GM21825 (cell line): Measurements from ENCODE around the gene UNC5B.

Source experiments
- ATAC-seq: cut with Tn5 transposase; IDR thresholded peaks from one replicate; pipeline ENCODE4 v1.9.1; 2021; ENCODE audit warnings: mild to moderate bottlenecking, moderate library complexity; ENCODE audit not compliant: unreplicated experiment

The UNC5B gene

GRCh38 chr10:71221586-71222202 is 9.3 kb downstream of the UNC5B start:
- ATAC-seq: no peak

- no peak for ATAC-seq
These were observed 10.4 kb downstream of the UNC5B start for GRCh38 chr10:71222601-71223346.

DNA sequence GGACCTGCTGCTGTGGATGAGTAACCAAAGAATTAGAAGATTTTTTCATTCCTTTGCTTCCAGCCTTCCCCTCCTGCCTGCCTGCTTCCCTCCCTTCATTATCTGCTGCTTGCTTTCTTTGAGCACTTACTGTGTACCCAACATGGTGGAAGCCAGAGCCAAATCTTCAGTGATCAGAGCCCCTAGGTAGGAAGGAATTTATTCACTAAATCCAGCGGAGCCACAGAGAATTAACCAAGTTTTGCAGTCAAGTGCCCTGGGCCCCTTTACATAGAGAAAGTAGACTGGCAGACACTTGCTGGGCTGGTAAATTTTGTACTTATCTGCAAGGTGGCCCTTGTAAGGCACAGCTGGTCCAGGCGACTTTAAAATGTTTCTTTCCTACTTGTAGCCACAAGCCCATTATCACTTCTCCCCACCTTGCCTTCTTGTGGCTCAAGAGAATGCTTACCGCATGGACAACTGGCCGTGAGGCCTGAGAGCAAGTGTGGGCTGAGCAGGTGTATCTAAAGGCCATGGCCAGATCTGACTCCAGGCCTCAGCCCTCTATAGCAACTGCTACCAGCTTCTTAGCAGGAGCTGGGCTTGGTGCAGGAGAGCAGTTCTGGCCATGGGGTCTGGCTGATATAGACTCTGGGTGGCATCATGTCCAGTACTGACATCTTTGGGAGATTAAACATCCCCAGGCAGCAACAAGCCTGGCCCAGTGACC is 11.1 kb downstream of the UNC5B start:
- ATAC-seq: no peak

GRCh38 chr10:71225291-71226058 is 13.1 kb downstream of the UNC5B start:
- no peak for ATAC-seq

DNA sequence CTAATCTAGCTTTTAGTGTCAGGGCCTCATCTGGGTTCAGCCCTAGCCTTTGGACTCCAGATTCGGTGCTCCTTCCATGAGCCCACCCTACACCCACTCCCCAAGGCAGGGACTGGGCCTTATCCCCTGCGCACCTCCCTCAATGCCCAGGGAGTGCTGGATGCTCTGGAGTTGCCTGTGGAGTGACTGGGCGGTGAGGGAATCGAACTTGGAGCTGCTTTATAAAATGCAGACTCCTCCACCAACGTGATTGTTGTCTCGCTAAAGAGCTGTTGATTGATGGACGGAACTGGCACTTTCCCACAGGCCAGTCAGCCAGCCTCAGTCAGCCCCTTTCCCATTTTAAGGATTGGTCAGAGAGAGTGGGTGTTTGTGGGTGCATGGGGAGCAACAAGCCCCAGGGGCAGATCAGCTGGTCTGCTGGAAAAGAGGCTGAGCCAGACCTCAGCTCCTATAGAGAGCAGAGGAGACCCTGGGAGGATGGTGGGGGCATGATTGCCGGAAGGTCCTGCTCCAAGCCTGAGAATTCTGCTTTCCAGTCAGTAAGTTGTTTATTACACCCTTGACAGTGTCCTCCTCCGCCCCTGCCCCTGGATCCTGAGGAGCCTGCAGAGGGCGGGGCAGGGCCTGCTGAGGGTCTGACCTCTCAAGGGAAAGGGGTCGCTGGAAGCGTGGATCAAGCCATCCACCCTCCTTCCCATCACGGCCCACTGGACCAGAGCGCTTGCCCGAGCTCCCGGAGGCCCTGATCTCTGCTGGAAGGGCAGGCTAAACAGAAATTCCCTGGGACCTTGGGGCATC is 16.7 kb downstream of the UNC5B start:
- no peak for ATAC-seq

DNA sequence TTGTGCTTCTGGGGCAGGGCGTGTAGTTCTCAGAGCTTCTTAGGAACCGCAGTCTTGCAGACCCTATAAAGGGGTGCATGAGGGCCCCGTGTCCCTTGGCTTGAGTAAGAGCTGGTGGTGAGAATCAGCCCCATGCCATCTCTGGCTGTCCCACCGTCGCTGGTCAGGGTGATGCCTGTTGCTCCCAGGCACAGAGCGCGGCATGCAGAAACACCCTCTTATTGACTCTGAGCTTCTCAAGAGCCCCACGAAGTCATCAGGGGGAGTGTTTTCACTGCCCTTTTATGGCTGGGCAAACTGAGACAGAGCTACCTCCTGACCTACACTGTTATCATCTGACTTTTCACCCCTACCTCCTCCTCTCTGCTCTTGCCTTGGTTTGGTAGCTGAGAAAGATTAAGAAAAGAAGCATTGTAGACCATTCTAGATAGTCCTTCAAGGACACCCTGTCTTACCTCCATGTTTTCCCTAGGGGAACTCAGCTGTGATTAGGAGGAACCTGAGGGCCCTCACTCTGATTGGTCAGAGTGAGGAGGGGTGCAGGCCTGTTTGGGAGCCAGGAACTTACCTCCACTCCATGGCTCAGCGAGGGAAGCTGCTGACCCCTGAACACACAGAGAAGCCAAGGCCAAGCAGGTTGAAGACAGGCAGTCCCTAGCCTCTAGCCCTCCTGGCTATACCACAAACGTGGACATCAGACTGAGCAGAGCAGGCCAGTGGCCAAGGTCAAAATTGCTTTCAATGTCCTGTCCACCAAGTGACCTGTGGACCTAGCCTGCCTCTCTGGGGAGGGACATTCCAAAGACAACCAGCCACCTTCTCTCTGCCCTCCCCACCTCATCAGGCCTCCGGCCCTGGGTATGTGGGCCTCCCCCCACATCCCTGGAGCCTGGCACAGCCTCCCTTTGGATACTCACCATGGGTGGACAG is 17.6 kb downstream of the UNC5B start:
- ATAC-seq: no peak

GRCh38 chr10:71230656-71231025 is 18.3 kb downstream of the UNC5B start:
- ATAC-seq: no peak

GRCh38 chr10:71231206-71231605 is 18.8 kb downstream of the UNC5B start:
- no peak for ATAC-seq

DNA sequence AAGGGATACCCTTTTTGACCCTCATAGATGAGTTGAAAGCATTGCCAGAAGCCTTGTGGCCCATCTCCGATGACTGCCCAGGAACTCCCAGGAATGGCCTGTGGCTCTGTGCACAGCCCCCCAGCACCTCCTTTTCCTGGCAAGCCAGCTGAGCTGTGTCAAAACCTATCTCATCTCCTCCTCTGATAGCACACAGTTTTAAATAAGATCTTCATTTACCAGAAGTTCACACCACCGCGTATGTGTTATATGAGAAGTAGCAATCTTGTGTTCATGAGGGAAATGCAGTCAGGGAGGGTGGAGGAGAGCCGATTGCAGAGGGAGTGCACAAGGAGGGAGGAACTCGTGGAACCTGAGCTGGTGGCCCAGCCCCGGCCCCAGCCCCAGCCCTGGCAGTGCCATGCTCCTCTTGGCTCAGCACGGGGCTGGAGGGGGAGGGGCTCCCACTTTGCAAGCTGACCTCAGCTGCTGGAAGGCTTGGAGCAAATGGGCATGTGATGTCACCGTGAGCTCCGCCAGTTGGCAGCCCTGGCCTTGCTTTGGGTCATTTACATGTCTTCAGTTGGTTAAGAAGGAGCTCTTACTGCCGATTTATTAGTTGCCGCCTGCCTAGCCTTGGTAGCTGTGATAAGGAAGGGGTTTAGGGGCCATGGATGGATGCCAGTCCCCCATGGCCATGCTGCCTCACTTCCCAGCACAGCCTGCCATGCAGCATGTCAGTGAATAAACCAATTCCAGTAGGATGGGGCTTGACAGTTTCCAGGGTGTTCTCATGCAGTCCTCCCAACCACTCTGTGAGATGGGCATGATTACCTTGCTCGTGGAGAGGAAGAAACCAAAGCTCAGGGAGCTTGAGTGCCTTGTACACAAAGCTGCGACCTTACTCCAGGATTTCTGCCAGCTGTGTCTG is 20.0 kb downstream of the UNC5B start:
- ATAC-seq: no peak

- no peak for ATAC-seq
These were observed 21.1 kb downstream of the UNC5B start for GRCh38 chr10:71233482-71233892.

GRCh38 chr10:71234004-71234894 is 21.9 kb downstream of the UNC5B start:
- no peak for ATAC-seq

DNA sequence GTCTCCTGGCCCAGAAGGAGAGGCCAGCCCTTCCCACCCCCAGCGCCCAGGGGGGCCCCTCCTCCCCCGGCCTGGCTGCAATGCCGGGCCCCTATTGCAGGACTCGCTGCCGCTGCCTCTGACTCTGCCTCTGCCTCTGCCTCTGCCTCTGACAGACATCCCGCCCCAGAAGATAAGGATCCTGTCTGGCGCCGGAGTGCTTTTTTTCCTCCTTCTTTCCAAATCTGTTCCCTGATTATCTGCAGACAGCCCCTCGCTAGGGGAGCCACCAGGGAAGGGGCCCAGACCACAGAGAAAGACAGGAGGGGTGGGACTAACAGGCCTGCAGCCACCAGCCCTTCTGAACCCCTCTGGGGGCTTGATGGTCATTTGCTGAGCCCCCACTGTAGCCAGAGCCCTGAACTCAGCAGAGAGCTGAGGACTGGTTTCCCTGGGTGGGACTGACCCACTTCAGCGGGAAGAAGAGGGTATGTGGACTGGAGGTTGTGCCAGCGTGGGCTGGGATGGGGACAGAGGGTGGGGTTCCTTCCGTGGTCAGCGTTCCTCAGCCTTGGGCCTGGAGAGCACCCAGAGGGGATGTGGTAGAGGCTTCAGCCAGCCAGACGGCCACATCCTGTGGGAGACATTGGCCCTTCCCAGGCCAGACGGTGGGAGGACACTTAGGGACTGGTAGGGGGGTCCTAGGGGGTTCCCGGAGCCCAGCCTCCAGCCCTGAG is 22.8 kb downstream of the UNC5B start:
- ATAC-seq: no peak

DNA sequence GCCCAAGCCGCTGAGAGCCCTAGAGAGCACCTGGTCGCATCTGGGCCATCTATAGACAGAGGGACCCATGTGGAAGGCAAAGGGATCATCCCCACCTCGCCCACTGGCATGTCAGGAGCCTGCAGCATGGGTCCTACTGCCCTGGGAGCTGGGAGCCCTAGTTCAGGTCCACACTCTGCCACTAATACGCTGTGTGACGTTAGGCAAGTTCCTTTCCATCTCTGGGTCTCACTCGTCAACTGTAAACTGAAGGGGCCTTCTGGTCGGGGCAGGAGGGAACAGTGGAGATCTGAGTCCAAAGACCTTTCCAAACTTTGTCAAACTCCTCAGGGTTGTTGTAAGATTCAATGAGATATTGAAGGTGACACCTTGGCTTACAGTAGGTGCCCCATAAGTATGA is 23.4 kb downstream of the UNC5B start:
- ATAC-seq: no peak

GRCh38 chr10:71236286-71236685 is 23.9 kb downstream of the UNC5B start:
- no peak for ATAC-seq

- ATAC-seq: no peak
These were observed 24.7 kb downstream of the UNC5B start for GRCh38 chr10:71236822-71237682.
